Caco-2 (cell line): Measurements from ENCODE around the gene REPIN1. TPM values are rescaled to one million over a fixed set of nuclear protein-coding genes. Genes with fewer than 3 reads are reported as not detected.

ENCODE experiments used
- BruUV-seq: library from RNA; stranded (reverse); fragments of 400-500 nt; replicated peaks from 2 replicates; lab custom pipeline; 2021; lab: Mats Ljungman, UMichigan
- CTCF ChIA-PET: fragments of 300-600 bp; sonication (Branson Sonifier 250); formaldehyde crosslinking; loops from one replicate; lab custom pipeline; 2022; ENCODE audit warnings: antibody characterized with exemption; lab: Charles Lee
- POLR2A ChIA-PET: fragments of 300-600 bp; sonication (Branson Sonifier 250); formaldehyde crosslinking; loops from one replicate; lab custom pipeline; 2022; ENCODE audit warnings: antibody characterized with exemption; lab: Charles Lee
- DNase-seq, 2 experiments: peaks; one replicate each; pipeline versions ENCODE4 v3.0.0 to v3.0.0-alpha.2; 2020 to 2022
- H3K27me3 ChIP-seq: replicated peaks from 2 replicates; pipeline ENCODE4 v1.6.0; 2011; ENCODE audit warnings: low read length; ENCODE audit not compliant: control insufficient read depth, insufficient read depth
- H3K36me3 ChIP-seq: 2 replicates; pipeline ENCODE4 v1.5.1; 2011; ENCODE audit warnings: low read length; ENCODE audit not compliant: control insufficient read depth, insufficient read depth
- H3K4me1 ChIP-seq: fragments of 250-450 bp; sonication (Bioruptor Pico); 2 replicates; pipeline ENCODE4 v1.5.1; 2020; ENCODE audit warnings: mild to moderate bottlenecking
- H3K4me3 ChIP-seq: 2 replicates; pipeline ENCODE4 v1.5.1; 2011; ENCODE audit warnings: low read depth, mild to moderate bottlenecking, control low read depth, low read length
- H3K9me3 ChIP-seq: fragments of 250-450 bp; sonication (Bioruptor Pico); 2 replicates; pipeline ENCODE4 v1.5.1; 2020; ENCODE audit warnings: mild to moderate bottlenecking, moderate library complexity
- H3K27ac Mint-ChIP-seq: one replicate; pipeline ENCODE4 v1.8.0; 2022; ENCODE audit warnings: mixed read lengths; ENCODE audit not compliant: unreplicated experiment
- H3K27me3 Mint-ChIP-seq: one replicate; pipeline ENCODE4 v1.8.0; 2022; ENCODE audit warnings: mixed read lengths; ENCODE audit not compliant: insufficient read depth, unreplicated experiment
- H3K36me3 Mint-ChIP-seq: one replicate; pipeline ENCODE4 v1.8.0; 2022; ENCODE audit warnings: mild to moderate bottlenecking, mixed read lengths; ENCODE audit not compliant: insufficient read depth, unreplicated experiment
- H3K4me1 Mint-ChIP-seq: one replicate; pipeline ENCODE4 v1.8.0; 2022; ENCODE audit warnings: low read depth, mixed read lengths; ENCODE audit not compliant: unreplicated experiment
- H3K4me3 Mint-ChIP-seq: one replicate; pipeline ENCODE4 v1.8.0; 2022; ENCODE audit warnings: mild to moderate bottlenecking, moderate library complexity, mixed read lengths; ENCODE audit not compliant: unreplicated experiment
- H3K9me3 Mint-ChIP-seq: one replicate; pipeline ENCODE4 v1.8.0; 2022; ENCODE audit warnings: mixed read lengths; ENCODE audit not compliant: unreplicated experiment
- CTCF ChIP-seq, 2 experiments: fragments of 200-600 bp in 1 of 2; IDR thresholded peaks; 1 replicate in 1 of 2; 2 replicates in 1 of 2; pipeline versions ENCODE4 v1.5.1 to v1.8.0; 2011 to 2022; ENCODE audit warnings: antibody characterized with exemption in 1 of 2, control low read depth in 1 of 2, inconsistent platforms in 1 of 2, low read depth in 1 of 2, low read length in 1 of 2, mild to moderate bottlenecking in 1 of 2, moderate library complexity in 1 of 2; ENCODE audit not compliant: insufficient read depth in 1 of 2, severe bottlenecking in 1 of 2, unreplicated experiment in 1 of 2
- intact Hi-C: fragments of 100-400 bp; cut with micrococcal nuclease; formaldehyde crosslinking; loops from one replicate; pipeline ENCODE4 v1.10.0; 2022; ENCODE audit not compliant: unreplicated experiment
- total RNA-seq: library from RNA; stranded (reverse); gene quantifications from 2 replicates; pipeline ENCODE4 v1.2.3, GENCODE V29; 2022

Gene REPIN1
- total RNA-seq, 1 experiment from 2014 or later = 148 TPM

GRCh38 chr7:150410680-150411346 lies 42.2 kb downstream of the REPIN1 start:
- no peak overlapping the region for H3K27ac Mint-ChIP-seq

GRCh38 chr7:150411606-150412005 lies 43.0 kb downstream of the REPIN1 start:
- H3K4me3 Mint-ChIP-seq = no peak overlapping the region
- no peaks in the 10 kb centered on the region for H3K4me1 Mint-ChIP-seq
- no peak for DNase-seq
- ChIA-PET POLR2A (no interaction called here), CTCF (no interaction called here)
- H3K36me3 Mint-ChIP-seq = no peaks in the 10 kb centered on the region
- no peak overlapping the region for H3K27ac Mint-ChIP-seq
- Histone ChIP-seq H3K4me1 (peaks cover 6% of the 10 kb centered on the region), H3K27me3 (no peaks in the 10 kb centered on the region), H3K9me3 (no peaks in the 10 kb centered on the region), H3K4me3 (no peak overlapping the region), H3K36me3 (no peaks in the 10 kb centered on the region)
- BruUV-seq = no TSS peak
- H3K9me3 Mint-ChIP-seq = no peaks in the 10 kb centered on the region
- TF ChIP-seq CTCF (IDR thresholded peaks at IDR 0.05; ENCODE audit: insufficient read depth in 1 of 2, low read depth in 1 of 2, low read length in 1 of 2, severe bottlenecking in 1 of 2, unreplicated experiment in 1 of 2) = no peak
- H3K27me3 Mint-ChIP-seq = no peaks in the 10 kb centered on the region
- intact Hi-C loops = no loop called here

More at GRCh38 chr7:150410680-150411346, 42.2 kb downstream of the REPIN1 start:
- no peaks in the 10 kb centered on the region for H3K9me3 ChIP-seq
- no peak for TF ChIP-seq CTCF (IDR thresholded peaks at IDR 0.05; ENCODE audit: insufficient read depth in 1 of 2, low read depth in 1 of 2, low read length in 1 of 2, severe bottlenecking in 1 of 2, unreplicated experiment in 1 of 2)
- H3K4me1 ChIP-seq = peaks cover 14% of the 10 kb centered on the region
- DNase-seq = no peak
- Mint-ChIP-seq H3K9me3 (no peaks in the 10 kb centered on the region), H3K4me3 (no peak overlapping the region), H3K36me3 (no peaks in the 10 kb centered on the region), H3K4me1 (peaks cover 6% of the 10 kb centered on the region), H3K27me3 (no peaks in the 10 kb centered on the region)
- no TSS peak for BruUV-seq
- no peaks in the 10 kb centered on the region for H3K36me3 ChIP-seq
- intact Hi-C loops = loop anchor here (1.0 kb wide), 1 partner anchor 7 kb away; no protein-coding TSS in a partner anchor
- no peaks in the 10 kb centered on the region for H3K27me3 ChIP-seq
- CTCF ChIA-PET = no interaction called here
- H3K4me3 ChIP-seq = no peak overlapping the region
- POLR2A ChIA-PET = no interaction called here

- Mint-ChIP-seq H3K4me3 (no peak overlapping the region), H3K9me3 (no peaks in the 10 kb centered on the region), H3K27ac (no peak overlapping the region), H3K36me3 (no peaks in the 10 kb centered on the region), H3K27me3 (no peaks in the 10 kb centered on the region), H3K4me1 (no peaks in the 10 kb centered on the region)
- CTCF ChIA-PET = no interaction called here
- POLR2A ChIA-PET = interaction anchor here (1.5 kb wide), 1 partner anchor 42 kb away, joined by 3 read pairs; no protein-coding TSS in a partner anchor
- no TSS peak for BruUV-seq
- Histone ChIP-seq H3K4me1 (peaks cover 2% of the 10 kb centered on the region), H3K27me3 (no peaks in the 10 kb centered on the region), H3K4me3 (no peak overlapping the region), H3K36me3 (no peaks in the 10 kb centered on the region), H3K9me3 (no peaks in the 10 kb centered on the region)
- intact Hi-C loops = no loop called here
- no peak for TF ChIP-seq CTCF (IDR thresholded peaks at IDR 0.05; ENCODE audit: insufficient read depth in 1 of 2, low read depth in 1 of 2, low read length in 1 of 2, severe bottlenecking in 1 of 2, unreplicated experiment in 1 of 2)
- no peak for DNase-seq
Observed at GRCh38 chr7:150412016-150412415, 43.4 kb downstream of the REPIN1 start.
